Lower leg skin (tissue), 4 donors: ENCODE measurements around the gene CAMTA1. TPM values are rescaled to one million over a fixed set of nuclear protein-coding genes. Genes with fewer than 3 reads are reported as not detected.

Experiments used
- DNase-seq, 2 donors: peaks; one replicate each; pipeline ENCODE4 v3.0.0-alpha.2; 2019; ENCODE audit warnings: low spot score in 2 of 2
- H3K4me3 ChIP-seq: fragments of 200-600 bp; sonication (generic); 2 replicates; pipeline ENCODE4 v1.5.1; 2017; ENCODE audit warnings: mild to moderate bottlenecking, low read depth; ENCODE audit not compliant: poor library complexity, severe bottlenecking
- POLR2A ChIP-seq, 2 donors: fragments of 450-650 bp; IDR thresholded peaks; one replicate each; pipeline ENCODE4 v1.6.1; 2016 to 2017; ENCODE audit warnings: antibody characterized with exemption in 2 of 2, mild to moderate bottlenecking in 1 of 2, moderate library complexity in 1 of 2
- WGBS, 2 donors: methylation state at CpG; one replicate each; pipeline ENCODE4 v1.1.5; 2018; 5-methylcytosine and 5-hydroxymethylcytosine counted together
- intact Hi-C: fragments of 100-400 bp; cut with DNase I; formaldehyde crosslinking; loops from one replicate; pipeline ENCODE4 v1.15.0; 2023; ENCODE audit warnings: low total_unique reads
- total RNA-seq, 4 donors: library from RNA; depleted of rRNA; stranded (reverse); fragments of >200 nt; gene quantifications; one replicate each; pipeline ENCODE4 v1.1.0, GENCODE V29; 2016
- TF ChIP-seq, protein P1 (sequence below), 3 donors: fragments of 450-650 bp; IDR thresholded peaks; one replicate each; pipeline ENCODE4 v1.5.1; 2016; ENCODE audit warnings: antibody characterized with exemption in 3 of 3, mild to moderate bottlenecking in 3 of 3, moderate library complexity in 2 of 3

CAMTA1 gene
- total RNA-seq, 4 donors from 2014 or later: 24.4 to 52.3 (median 32.9) TPM

GRCh38 chr1:7643530-7643929 lies 858.3 kb downstream of the CAMTA1 start:
- DNase-seq: no peak

DNA sequence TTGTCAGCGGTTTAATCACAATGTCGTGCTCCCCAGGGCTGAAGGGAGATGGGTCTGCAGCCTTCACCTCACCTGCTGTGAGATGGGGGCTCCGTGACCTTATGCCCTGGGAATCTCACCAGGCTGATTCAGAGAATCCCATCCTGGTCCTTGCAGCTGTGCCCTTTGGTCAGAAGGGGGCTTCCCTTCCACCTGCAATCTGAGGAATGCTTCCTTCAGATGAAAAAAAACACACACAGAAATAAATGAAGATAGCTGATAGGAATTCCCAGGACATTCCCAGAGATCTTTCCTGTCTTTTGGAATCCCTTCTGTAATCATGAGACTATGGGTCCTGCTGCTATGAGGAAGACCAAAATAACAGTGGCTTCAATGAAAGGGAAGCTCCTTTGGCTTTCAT lies 858.8 kb downstream of the CAMTA1 start:
- H3K4me3 ChIP-seq: no peak overlapping the region
- intact Hi-C loops: loop anchor here (10.0 kb wide), 1 partner anchor 589 kb away; no protein-coding TSS in a partner anchor
- TF ChIP-seq, protein P1, sequence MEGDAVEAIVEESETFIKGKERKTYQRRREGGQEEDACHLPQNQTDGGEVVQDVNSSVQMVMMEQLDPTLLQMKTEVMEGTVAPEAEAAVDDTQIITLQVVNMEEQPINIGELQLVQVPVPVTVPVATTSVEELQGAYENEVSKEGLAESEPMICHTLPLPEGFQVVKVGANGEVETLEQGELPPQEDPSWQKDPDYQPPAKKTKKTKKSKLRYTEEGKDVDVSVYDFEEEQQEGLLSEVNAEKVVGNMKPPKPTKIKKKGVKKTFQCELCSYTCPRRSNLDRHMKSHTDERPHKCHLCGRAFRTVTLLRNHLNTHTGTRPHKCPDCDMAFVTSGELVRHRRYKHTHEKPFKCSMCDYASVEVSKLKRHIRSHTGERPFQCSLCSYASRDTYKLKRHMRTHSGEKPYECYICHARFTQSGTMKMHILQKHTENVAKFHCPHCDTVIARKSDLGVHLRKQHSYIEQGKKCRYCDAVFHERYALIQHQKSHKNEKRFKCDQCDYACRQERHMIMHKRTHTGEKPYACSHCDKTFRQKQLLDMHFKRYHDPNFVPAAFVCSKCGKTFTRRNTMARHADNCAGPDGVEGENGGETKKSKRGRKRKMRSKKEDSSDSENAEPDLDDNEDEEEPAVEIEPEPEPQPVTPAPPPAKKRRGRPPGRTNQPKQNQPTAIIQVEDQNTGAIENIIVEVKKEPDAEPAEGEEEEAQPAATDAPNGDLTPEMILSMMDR (IDR thresholded peaks at IDR 0.05): no peak
- TF ChIP-seq POLR2A (IDR thresholded peaks at IDR 0.05): no peak
- DNase-seq: no peak
- WGBS, 2 donors: 73 to 84% methylated on average over 3 of the region's 3 CpGs

More at GRCh38 chr1:7643530-7643929, 858.3 kb downstream of the CAMTA1 start:
- TF ChIP-seq POLR2A (IDR thresholded peaks at IDR 0.05): no peak
- TF ChIP-seq, protein P1 (IDR thresholded peaks at IDR 0.05): no peak
- no peak overlapping the region for H3K4me3 ChIP-seq
- 73 to 83% methylated on average over 11 of the region's 11 CpGs for WGBS, 2 donors
- intact Hi-C loops: loop anchor here (10.0 kb wide), 1 partner anchor 589 kb away; no protein-coding TSS in a partner anchor

DNA sequence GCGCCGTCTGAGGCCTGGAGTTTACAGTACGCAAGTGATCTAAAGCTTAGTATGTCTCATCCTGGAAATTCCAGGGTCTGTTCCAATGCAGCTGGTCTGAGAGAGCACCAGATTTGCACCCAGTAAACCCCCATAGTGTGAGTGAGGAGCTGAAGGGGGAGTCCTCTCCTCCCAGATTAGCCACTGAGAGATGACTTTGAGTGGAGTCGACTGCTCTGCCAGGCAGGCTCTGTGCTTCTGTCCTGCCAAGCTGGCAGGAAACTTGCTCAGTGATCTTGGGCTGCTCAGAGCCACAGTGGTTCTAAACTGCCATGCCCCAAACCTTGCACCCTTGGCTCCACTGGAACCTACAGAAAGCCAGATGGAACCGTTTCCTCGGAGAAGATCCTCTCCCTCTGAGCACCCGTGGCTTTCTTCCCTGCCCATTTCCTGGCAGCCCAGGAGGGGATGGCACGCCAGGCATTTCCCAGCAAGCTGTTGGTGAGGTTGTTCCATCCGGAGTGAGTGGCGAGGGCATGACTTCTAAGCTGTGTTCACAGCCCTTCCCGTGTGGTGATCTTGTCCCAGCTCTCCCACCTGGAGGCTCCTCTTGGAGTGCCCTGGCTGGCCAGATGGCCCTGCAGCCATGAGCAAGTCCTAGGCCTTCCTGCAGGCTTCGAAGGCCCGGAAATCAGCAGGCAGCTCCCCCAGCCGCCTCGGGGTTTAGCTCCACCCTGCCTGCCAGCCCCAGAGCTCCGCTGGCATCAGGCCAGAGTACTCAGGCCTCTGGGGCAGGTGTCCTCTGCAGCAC lies 859.9 kb downstream of the CAMTA1 start:
- 55 to 62% methylated on average over 11 to 12 of the region's 16 CpGs for WGBS, 2 donors
- no peak overlapping the region for H3K4me3 ChIP-seq
- intact Hi-C loops: loop anchor here (5.0 to 10.0 kb wide), 2 partner anchors 590 to 923 kb away; no protein-coding TSS in a partner anchor
- no peak for DNase-seq
- TF ChIP-seq, protein P1 (IDR thresholded peaks at IDR 0.05): no peak
- TF ChIP-seq POLR2A (IDR thresholded peaks at IDR 0.05): no peak

GRCh38 chr1:7645751-7646048 lies 860.4 kb downstream of the CAMTA1 start:
- intact Hi-C loops: loop anchor here (5.0 to 10.0 kb wide), 2 partner anchors 591 to 923 kb away; no protein-coding TSS in a partner anchor
- WGBS, 2 donors: 67 to 70% methylated on average over 6 to 7 of the region's 7 CpGs
- no peak overlapping the region for H3K4me3 ChIP-seq
- DNase-seq: no peak
- TF ChIP-seq POLR2A (IDR thresholded peaks at IDR 0.05): no peak
- TF ChIP-seq, protein P1 (IDR thresholded peaks at IDR 0.05): no peak

DNA sequence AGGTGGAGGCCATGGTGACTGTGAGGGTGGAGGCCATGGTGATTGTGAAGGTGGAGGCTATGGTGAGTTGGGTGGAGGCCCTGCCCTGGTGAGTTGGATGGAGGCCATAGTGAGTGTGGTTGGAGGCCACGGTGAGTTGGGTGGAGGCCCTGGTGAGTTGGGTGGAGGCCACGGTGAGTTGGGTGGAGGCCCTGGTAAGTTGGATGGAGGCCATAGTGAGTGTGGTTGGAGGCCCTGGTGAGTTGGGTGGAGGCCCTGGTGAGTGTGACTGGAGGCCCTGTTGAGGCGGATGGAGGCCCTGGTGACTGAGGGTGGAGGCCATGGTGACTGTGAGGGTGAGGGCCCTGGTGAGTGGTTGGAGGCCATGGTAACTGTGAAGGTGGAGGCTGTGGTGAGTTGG lies 860.9 kb downstream of the CAMTA1 start:
- 74 to 76% methylated on average over 3 of the region's 3 CpGs for WGBS, 2 donors
- no peak overlapping the region for H3K4me3 ChIP-seq
- TF ChIP-seq, protein P1 (IDR thresholded peaks at IDR 0.05): no peak
- no peak for TF ChIP-seq POLR2A (IDR thresholded peaks at IDR 0.05)
- intact Hi-C loops: loop anchor here (5.0 to 10.0 kb wide), 2 partner anchors 591 to 924 kb away; no protein-coding TSS in a partner anchor
- DNase-seq: no peak
